NCI-H1436 treated with DMSO at 0.1 percent for 48 hours (cell line): ENCODE results near the gene AUTS2.

ENCODE experiments used
- DNase-seq: peaks from one replicate; lab custom pipeline; 2025; lab: John Stamatoyannopoulos, UW

AUTS2 gene

DNA sequence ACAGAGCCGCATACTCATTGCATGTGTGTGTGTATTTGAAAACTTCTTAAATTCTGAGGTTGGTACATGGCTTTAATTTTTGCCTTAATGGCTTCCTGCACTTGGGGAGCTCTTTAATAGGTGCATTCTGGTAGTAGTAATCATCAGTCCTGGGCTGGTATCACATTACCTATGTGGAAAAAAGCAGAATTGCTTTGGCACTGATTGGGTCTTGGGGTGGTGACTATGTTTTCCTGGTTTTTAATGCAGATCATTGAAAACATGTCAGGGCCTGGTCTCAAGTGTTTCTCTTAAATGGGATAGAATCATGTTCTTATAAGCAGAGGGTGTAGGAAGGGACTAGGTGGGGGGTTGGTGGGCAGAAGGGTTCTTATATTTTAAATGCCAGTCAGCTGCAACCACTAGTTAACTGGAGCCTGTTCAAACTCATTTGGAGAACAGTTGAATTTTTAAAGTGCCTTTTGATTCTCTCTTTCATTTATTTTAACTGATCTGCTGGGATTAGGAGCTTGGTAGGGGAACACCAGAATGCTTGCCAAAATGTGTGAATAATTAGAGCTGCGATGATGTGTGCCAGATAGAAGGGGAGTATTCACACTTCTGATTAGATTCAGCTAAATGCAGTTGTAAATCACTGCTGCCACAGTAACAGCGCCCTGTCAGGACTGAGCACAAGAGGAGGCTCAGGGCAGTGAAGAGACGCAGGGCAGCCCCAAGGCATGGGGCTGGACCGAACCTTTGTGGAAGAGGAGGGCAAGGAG lies 900.1 kb downstream of the AUTS2 start:
- peak; percentile 78 for DNase-seq

DNA sequence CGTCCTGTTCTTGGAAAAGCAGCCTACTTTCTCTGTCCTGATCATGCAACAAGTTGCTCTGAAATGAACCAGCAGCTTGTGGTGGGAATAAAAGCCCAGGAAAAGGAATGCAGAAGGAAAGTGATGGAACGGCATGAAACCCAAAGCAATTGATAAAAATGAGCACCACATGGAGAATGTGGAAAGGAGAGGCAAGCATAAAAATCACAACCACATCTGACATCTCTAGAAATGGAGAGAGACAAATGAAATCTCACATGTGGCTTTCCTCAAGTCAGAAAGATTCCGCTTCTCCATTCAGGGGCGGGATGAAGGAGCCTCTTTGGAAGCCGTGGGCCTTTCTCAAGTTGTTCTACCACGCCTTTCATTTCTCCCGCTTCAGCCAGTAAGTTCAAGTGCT lies 902.0 kb downstream of the AUTS2 start:
- no peak for DNase-seq

DNA sequence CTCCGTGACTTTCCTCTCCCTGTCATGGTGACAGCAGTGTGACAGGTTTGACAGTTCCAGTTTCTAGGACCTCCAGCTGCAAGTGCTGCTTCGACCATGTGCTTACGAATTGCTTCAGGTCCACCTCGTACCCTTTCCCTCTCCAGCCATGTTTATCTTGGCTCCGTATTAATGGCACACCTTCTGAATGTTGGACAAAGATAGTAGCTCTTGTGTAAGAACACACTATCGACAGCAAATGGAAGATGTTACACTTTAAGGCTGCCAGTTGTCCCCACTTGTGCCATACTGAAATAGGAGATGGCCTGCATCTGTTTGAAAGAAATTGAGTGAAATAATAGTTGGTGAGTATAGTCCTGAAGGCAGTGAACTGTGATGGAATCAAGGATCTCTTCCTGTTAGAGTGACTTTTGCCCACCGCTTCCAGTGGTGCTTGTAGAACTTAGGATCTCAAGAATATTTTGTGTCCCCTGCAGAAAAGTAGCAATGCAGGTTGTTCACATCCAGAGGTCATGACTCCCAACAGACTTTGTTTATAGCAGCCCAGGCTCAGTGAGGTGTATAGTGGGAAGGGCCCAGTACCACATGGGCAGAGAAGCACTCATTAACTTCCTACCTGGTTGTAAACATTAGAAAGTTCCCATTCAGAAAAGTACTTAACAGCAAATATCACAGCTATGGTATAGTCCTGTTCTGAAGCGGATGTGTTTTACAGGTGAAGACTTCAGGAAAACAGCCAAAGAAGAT lies 904.0 kb downstream of the AUTS2 start:
- DNase-seq: no peak

DNA sequence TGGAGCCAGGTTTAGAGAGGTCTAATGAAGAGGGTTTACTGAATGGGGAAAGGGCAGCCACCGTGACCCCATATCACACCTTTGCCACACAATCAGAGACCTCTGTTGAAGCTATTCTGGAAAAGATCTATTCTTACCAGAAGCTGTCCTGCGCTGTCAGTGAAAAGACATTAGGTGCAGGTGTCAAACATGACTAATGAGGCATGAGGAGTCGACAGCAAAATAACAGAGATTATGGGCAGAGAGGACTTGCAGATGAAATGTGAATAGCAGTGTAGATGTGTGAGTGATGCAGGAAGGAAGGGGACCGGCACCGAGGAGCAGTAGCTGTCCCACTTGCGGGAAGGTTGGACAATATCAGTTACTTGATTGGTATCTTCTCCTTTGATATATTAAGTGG lies 906.0 kb downstream of the AUTS2 start:
- DNase-seq: no peak

GRCh38 chr7:70505468-70505867 lies 907.2 kb downstream of the AUTS2 start:
- DNase-seq: no peak

DNA sequence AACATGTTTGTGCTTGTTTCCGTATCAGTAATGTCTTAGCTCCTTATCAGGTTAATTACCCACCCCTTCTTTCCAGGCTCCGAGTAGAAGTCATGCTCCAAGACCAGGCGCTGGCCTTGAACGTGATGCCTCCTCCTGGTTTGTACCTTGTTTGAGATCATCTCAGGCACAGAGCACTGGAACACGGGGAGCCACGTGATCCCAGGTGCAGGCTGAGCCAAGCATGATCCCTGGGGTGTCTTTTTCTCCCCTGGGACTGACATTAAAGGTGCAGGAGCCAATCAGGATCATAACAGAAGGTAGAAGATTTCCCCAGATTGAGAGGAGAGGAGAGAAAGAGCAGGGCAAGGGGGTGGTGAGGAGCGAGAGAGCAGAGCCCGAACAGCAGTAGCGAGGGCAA lies 907.6 kb downstream of the AUTS2 start:
- no peak for DNase-seq

- no peak for DNase-seq
These were observed 908.2 kb downstream of the AUTS2 start for GRCh38 chr7:70506434-70506833.

DNA sequence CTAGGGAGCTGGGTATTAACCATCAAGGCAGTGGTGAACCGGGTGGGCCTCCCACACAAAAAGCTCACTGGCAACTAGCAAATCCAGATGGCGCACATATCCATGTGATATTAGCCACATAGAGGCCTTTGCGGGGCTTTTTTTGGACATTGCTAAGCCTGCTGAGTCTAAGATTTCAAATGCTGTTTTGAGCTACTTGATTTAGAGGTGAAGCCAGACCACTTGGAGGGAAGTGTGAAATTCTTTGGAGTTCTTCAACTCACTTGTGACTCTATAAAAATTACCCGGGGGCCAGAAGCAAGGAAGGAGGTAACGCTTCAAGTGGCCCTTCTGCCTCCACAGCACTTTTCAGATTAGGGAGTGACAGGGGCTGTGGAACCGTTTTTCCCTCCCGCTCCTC lies 913.9 kb downstream of the AUTS2 start:
- DNase-seq: no peak

GRCh38 chr7:70512761-70513160 lies 914.5 kb downstream of the AUTS2 start:
- no peak for DNase-seq

- no peak for DNase-seq
These were observed 922.3 kb downstream of the AUTS2 start for GRCh38 chr7:70520611-70521010.

GRCh38 chr7:70523249-70523988 lies 925.1 kb downstream of the AUTS2 start:
- DNase-seq: no peak

GRCh38 chr7:70523989-70524351 lies 925.7 kb downstream of the AUTS2 start:
- no peak for DNase-seq

DNA sequence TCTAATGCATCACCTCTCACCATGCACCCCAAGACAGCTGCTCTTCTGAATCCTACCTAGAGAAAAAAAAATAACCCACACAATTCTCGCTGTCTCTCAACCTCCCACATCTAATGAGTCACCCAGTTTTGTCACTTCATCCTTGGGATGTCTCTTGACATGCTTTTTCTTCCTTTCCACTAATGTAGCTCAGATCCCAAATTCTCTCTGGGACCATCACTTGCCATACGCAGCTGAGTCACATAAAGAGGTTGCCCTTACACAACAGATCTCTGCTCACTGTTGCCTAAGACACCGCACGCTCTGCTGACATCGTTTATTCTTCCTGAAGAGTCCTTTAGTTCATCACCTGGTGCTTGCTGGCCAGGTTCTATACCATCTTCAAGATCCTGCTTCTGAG lies 927.7 kb downstream of the AUTS2 start:
- DNase-seq: no peak

- DNase-seq: no peak
These were observed 929.3 kb downstream of the AUTS2 start for GRCh38 chr7:70527520-70528115.

DNA sequence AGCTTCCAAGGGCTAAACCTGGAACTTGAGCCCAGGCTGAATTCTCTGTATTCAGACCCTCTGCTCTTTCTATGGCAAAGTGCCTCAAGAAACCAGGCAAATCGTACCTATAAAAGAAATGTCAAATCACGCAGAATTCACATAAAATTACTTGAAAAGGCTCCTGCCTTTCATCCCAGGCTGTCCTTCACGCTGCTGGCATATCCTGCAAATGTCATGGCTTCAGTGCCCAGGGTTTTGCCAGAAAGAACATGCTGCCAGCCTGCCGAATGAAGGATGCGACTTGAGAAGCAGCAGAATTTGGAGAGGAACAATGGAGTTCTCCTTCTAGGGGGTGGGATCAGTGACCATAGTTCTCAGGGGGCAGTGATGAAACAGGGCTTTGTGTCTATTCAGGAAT lies 931.2 kb downstream of the AUTS2 start:
- no peak for DNase-seq

DNA sequence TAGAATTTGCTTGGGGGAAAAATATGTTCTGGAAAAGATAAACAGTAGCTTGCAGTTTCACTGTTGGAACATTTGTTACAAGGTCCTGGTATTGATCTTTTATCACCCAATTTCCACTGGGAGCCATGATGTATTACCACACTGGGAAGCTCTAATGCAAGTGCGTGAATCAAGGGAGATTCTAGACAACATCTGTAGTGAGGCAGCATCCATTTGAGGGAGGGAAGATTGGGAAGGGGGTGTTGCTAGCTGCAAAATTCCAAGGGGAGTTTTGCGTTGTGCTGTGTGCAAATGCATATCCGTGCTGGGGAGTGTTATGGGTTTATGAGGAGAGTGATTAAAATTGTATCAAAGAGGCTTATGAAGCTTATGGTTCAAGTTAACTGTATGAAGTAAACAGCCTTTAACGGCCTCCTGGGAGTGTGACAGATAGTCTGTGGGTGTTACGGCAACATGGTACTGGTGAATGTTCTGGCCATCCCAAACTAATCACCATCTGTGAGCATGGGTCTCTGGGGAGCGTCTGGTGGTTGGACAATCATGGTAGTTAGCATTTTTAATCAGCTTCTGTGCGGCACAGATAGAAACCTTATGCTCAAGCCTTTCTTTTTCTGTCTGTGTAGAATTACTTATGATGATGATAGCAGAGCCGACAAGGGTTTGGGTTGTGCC lies 931.8 kb downstream of the AUTS2 start:
- no peak for DNase-seq

DNA sequence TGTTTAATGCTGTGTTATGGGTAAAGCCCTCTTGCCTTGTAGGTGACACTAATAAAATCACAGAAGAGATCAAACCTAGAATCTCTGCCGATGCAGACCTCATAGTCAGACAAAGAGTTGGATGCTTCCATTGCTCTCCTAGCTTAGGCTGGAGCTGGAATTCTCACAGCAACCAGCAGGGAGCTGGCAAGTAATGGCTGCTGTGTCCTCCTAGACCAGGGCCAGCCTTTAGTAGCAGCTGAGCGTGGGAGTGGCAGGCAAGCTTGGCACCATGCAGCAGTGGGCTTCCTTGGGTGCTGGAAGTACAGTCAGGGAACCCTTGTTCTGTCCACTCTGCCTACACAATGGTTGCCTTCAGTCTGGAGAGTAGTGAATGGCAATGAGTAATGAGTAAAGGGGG lies 935.3 kb downstream of the AUTS2 start:
- DNase-seq: no peak

- no peak for DNase-seq
These were observed 940.9 kb downstream of the AUTS2 start for GRCh38 chr7:70539205-70539604.

DNA sequence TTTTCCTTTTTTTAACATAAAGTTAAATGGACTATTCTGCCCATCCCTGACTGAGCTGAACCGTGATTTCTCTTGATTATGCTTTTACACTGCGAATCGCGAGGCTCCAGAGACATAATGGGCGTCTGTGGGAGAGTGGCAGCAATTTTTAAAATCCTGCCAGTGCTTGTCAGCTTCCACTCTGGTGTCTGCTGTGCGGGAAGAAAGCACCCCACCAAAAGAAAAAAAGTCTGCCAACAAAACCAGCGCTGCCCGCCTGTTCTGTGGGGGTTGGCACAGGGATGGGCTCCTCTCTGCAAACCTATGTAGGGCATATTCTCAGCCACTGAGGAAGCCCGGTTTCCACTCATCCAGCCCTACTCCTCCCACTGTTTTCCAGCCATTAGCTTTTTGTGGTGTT lies 941.3 kb downstream of the AUTS2 start:
- DNase-seq: no peak

GRCh38 chr7:70540641-70541040 lies 942.4 kb downstream of the AUTS2 start:
- DNase-seq: no peak

GRCh38 chr7:70542750-70543376 lies 944.6 kb downstream of the AUTS2 start:
- no peak for DNase-seq

GRCh38 chr7:70544016-70544415 lies 945.7 kb downstream of the AUTS2 start:
- DNase-seq: no peak
